Stimulated activated CD8-positive, alpha-beta memory T cell treated with anti-CD3 and anti-CD28 coated beads, Interleukin-4, amount 100 ng/mL, for 4 hours (primary cell): ENCODE results near the gene FCHO2.
"Not testable (repeated sequence)": the region's sequence is repeated elsewhere in the genome, so short reads cannot be mapped to it uniquely, and the experiment has no call there.

ENCODE experiments used
- DNase-seq, 2 donors: peaks; one replicate each; pipeline ENCODE4 v3.0.0-alpha.2; 2020; ENCODE audit warnings: low read depth in 2 of 2, low spot score in 1 of 2

The FCHO2 gene

GRCh38 chr5:72956324-72957140 is 691 bp downstream of the FCHO2 start:
- no peak for DNase-seq

DNA sequence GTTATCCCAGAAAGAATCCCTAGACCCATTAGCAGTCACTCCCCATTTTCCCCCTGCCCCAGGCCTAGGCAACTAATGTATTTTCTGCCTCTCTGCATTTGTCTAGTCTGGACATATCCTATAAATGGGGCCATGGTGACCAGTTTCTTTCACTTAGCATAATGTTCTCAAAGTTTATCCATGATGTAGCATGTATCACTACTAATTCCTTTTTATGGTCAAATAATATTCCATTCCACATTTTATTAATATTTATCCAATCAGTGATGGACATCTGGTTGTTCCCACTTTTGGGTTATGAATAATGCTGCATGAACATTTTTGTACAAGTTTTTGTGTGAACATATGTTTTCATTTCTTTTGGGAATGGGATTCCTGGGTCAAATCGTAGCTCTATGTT is 1.5 kb downstream of the FCHO2 start:
- DNase-seq, result no peak

DNA sequence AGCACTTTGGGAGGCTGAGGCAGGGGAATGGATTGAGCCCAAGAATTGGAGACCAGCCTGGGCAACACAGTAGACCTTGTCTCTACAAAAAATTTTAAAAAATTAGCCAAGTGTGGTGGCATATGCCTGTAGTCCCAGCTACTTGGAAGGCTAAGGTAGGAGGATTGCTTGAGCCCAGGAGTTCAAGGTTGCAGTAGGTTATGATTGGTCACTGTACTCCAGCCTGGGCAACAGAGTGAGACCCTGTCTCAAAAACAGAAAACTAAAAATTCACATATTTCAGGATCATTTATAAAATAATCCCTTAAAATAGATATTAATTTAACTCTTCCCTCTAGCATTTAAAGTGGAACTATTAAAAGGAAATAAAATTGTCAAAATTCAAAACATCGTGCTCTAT is 3.4 kb downstream of the FCHO2 start:
- DNase-seq, result no peak

- DNase-seq, result not testable (repeated sequence)
These were observed 18.6 kb downstream of the FCHO2 start for GRCh38 chr5:72974481-72974880.

DNA sequence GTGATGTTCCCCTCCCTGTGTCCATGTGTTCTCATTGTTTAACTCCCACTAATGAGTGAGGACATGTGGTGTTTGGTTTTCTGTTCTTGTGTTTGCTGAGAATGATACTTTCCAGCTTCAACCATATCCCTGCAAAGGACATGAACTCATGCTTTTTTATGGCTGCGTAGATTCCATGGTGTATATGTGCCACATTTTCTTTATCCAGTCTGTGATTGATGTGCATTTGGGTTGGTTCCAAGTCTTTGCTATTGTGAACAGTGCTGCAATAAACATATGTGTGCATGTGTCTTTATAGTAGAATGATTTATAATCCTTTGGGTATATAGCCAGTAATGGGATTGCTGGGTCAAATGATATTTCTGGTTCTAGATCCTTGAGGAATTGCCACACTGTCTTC is 21.0 kb downstream of the FCHO2 start:
- not testable (repeated sequence) for DNase-seq

GRCh38 chr5:72985719-72986118 is 29.9 kb downstream of the FCHO2 start:
- DNase-seq, result no peak

- DNase-seq, result no peak
These were observed 32.9 kb downstream of the FCHO2 start for GRCh38 chr5:72988769-72989168.

DNA sequence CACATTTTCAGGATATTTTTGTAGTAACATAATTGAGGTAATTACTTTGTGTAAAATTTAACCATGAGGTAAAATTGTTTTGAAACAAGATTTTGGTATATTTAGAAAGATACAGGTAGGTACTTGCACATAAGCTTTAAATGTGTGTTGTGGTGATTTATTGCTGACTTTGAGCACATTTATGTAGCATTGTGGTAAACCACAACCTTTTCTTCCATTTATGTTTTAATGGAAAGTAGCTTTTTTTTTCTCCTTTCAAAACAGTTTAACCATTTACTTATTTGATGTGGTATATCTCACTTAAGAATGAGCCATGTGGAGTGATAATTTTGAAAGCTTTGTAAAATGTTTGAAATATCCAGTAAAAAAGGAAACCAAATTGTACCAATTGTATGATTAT is 35.6 kb downstream of the FCHO2 start:
- no peak for DNase-seq

DNA sequence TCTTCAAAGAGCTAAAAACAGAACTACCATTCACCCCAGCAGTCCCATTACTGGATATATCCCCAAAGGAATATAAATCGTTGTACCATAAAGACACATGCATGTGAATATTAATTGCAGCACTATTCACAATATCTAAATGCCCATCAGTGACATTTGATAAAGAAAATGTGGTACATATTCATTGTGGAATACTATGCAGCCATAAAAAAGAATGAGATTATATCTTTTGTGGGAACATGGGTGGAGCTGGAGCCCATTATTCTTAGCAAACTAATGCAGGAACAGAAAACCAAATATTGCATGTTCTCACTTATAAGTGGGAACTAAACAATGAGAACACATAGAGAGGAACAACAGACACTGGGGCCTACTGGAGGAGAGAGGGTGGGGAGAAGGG is 38.7 kb downstream of the FCHO2 start:
- no peak for DNase-seq

DNA sequence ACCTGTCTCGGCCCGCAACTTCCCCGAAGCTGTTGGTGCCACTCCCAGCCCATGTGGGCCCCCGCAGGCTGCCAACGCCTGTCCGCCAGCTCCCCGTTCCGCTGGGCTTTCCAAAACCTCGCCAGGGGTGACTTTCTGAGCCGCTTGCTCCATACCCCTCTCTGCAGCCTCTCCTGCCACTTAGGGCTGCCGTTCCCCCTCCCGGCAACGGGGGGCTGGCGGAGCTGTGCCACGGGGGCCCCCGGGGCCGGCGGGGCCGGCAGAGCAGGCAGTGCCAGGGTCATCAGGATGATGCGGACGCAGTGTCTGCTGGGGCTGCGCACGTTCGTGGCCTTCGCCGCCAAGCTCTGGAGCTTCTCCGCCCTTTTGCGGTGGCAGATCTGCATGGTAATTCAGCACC is 40.8 kb downstream of the FCHO2 start:
- DNase-seq, result no peak

- DNase-seq, result no peak
These were observed 44.1 kb downstream of the FCHO2 start for GRCh38 chr5:72999916-73000315.

GRCh38 chr5:73005886-73006285 is 50.0 kb downstream of the FCHO2 start:
- no peak for DNase-seq

GRCh38 chr5:73007051-73007450 is 51.2 kb downstream of the FCHO2 start:
- no peak for DNase-seq

GRCh38 chr5:73008831-73009230 is 53.0 kb downstream of the FCHO2 start:
- DNase-seq, result no peak

DNA sequence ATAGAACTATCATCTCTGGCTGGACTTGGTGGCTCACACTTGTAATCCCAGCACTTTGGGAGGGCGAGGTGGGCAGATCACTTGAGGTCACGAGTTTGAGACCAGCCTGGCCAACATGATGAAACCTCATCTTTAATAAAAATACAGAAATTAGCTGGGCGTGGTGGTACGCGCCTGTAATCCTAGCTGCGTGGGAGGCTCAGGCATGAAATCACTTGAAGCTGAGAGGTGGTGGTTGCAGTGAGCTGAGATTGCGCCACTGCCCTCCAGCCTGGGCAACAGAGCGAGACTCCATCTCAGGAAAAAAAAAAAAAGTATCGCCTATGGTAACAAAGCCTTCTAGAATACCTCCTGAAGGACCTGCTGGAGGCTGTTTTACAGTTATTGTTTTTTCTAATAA is 55.8 kb downstream of the FCHO2 start:
- not testable (repeated sequence) for DNase-seq

- DNase-seq, result no peak
These were observed 63.1 kb downstream of the FCHO2 start for GRCh38 chr5:73018892-73019291.

GRCh38 chr5:73019766-73020165 is 63.9 kb downstream of the FCHO2 start:
- DNase-seq, result no peak

DNA sequence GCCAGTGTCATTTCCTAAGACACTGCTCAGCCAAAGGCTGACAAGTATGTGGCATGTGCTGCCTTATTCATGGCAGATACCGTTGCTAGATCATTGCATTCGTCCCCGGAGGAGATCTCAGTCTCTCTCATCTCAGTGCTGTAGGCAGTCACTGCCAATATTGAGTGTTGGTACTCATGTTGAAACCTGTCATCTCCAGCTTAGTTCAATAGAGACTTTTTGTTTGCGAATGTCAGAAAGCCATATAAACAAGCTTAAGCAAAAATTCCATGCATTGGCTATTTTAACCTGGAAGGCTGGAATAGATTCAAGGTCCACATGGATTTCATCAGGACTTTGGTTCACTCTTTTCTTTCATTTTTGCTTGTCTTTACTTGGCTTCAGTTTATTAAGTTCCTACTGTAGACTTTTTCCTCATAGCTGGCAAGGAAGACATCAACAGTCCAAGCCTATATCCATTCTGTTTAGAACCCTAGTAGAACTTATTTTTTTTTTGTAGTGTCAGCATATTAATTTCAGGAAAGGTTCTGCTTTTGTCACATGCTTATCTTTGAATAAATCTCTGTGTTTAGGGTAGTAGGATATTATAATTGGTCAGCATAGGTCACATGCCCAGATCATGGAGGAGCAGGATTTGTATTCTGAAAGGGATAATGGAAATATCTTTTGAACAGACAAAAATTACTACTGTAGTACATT is 66.8 kb downstream of the FCHO2 start:
- DNase-seq, result no peak

DNA sequence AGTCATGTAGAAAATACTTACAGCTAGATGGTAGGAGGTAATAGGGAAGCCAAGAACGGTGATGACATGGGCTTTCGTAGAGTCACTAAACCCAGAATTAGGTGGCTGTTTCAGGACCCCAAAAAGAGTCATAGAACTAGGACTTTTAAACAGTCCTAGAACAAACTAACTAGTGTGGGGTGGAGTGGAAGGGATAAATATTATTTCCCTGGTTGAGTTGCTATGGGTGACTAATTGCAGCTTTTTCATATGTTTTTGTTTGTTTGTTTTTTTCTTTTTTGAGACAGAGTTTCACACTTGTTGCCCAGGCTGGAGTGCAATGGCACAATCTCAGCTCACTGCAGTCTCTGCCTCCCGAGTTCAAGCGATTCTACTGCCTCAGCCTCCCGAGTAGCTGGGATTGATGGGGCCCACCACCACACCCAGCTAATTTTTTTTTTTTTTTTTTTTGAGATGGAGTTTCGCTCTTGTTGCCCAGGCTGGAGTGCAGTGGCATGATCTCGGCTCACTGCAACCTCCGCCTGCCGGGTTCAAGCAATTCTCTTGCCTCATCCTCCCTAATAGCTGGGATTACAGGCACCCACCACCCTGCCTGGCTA is 69.2 kb downstream of the FCHO2 start:
- DNase-seq, result not testable (repeated sequence)

- no peak for DNase-seq
These were observed 71.5 kb downstream of the FCHO2 start for GRCh38 chr5:73027361-73027760.

GRCh38 chr5:73027816-73028215 is 72.0 kb downstream of the FCHO2 start:
- no peak for DNase-seq

DNA sequence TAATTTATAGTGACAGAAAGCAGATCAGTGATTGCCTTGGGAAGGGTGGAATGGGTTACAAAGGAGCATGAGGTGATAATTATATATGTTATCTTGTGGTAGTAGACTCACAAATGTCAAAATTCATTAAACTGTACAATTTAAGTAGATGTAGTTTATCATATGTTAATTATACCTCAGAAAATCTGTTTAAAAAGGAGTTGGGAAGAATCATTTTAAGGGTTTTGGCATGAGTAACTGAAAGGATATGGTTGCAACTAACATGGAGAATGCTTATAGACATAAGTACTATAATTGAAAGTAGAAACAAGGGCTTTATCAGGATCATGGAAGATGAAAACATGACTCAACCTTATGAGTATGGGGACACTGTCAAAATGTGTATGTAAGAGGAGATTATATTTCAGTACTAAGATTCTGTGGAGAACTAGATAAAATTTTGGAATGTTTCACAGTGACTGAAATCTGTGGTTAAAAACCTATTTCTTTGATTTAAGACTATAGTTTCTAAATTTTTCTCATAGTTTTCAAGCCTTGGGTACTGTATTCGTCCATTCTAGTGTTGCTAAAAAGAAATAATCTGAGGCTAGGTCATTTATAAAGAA is 73.3 kb downstream of the FCHO2 start:
- DNase-seq, result no peak
